Right ventricle myocardium superior (tissue), 1 donor: ENCODE data around the gene UIMC1. TPM values are rescaled to one million over a fixed set of nuclear protein-coding genes. Genes with fewer than 3 reads are reported as not detected.
A peak's percentile ranks its signal among the peaks of the same experiment; 100 is the strongest.
"Not testable (repeated sequence)": the region's sequence is repeated elsewhere in the genome, so short reads cannot be mapped to it uniquely, and the experiment has no call there.

ENCODE experiments used
- ATAC-seq: fragments of 200-7000 bp; cut with Tn5 transposase; one replicate; pipeline ENCODE4 v1.9.1; 2020; ENCODE audit warnings: mild to moderate bottlenecking; ENCODE audit not compliant: poor library complexity
- DNase-seq: peaks from one replicate; pipeline ENCODE4 v3.0.0-alpha.2; 2020
- intact Hi-C: fragments of 100-400 bp; cut with DNase I; formaldehyde crosslinking; loops from one replicate; pipeline ENCODE4 v1.11.2; 2022
- long read RNA-seq: library from polyadenylated mRNA; unstranded; transcript quantifications from one replicate; pipeline ENCODE4 v2.0.0, GENCODE V29; 2021
- total RNA-seq: library from RNA; stranded (reverse); fragmentation: NEBNext Ultra II Directional; extraction: Animal tissue kit (Norgen Biotek cat#: 25700); gene quantifications from one replicate; pipeline ENCODE4 v1.2.1, GENCODE V29; 2021
- donor health status: DM: no; HTN: yes; CAD: no; lungs with severe emphysema.

Gene UIMC1
- 32.1 TPM for total RNA-seq
- long read RNA-seq, transcript UIMC1-212 (15 exons, 2,502 nt), result major isoform, 15 of 81 reads
- long read RNA-seq, partial matches to known transcripts, result 3 of 81 reads
- long read RNA-seq, other reads (novel, unspliced or antisense), result 60 of 81 reads

DNA sequence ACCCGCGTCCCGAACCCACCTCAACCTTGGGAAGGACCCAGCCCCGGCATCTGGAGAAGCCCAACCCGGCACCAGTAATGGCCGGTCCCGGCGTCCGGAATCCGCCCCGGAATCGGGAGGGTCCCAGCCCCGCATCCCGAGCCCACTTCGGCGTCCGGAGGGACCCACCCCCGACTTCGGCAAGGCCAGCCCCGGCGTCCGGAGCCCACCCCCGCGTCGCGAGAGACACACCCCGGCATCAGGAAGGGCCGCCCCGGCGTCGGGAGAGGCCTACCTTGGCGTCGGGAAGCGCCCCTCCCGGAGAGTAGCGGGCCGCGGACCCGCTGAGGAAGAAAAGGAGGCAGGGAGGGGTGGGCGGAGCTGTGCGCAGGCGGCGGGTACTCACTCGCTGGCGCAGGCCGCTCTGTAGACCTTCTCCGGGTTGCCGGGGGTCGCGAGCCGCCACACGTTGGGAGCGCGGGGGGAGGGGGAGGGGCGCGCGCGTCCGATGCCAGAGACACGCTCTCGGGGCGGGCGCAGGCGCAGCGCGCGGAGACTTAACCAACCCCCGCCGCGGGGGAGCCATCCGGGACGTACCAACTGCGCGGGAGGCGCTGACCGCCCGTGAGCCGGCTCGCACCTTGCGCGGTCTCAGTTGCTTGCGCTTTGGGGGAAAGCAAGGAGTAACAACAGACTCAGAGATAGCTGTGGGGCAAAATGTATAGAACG, at the start of gene UIMC1:
Gene UIMC1 (minus strand): TSS at position 515 of the 708 bp plus-strand sequence. CDS start 24,164 bp downstream, outside the sequence.
- intact Hi-C loops, result no loop called here
- DNase-seq (peak; percentile 95), ATAC-seq (peak; percentile 95)

GRCh38 chr5:177049285-177049684, 42.7 kb upstream of the UIMC1 start:
- intact Hi-C loops, result no loop called here
- DNase-seq (no peak), ATAC-seq (no peak)

GRCh38 chr5:177048531-177048930, 42.0 kb upstream of the UIMC1 start:
- DNase-seq, ATAC-seq, intact Hi-C loops: not testable (repeated sequence)

GRCh38 chr5:177045631-177046030, 39.1 kb upstream of the UIMC1 start:
- ATAC-seq (no peak), DNase-seq (no peak)
- intact Hi-C loops, result no loop called here

GRCh38 chr5:177044641-177045040, 38.1 kb upstream of the UIMC1 start:
- intact Hi-C loops, result no loop called here
- ATAC-seq, result no peak
- no peak for DNase-seq

DNA sequence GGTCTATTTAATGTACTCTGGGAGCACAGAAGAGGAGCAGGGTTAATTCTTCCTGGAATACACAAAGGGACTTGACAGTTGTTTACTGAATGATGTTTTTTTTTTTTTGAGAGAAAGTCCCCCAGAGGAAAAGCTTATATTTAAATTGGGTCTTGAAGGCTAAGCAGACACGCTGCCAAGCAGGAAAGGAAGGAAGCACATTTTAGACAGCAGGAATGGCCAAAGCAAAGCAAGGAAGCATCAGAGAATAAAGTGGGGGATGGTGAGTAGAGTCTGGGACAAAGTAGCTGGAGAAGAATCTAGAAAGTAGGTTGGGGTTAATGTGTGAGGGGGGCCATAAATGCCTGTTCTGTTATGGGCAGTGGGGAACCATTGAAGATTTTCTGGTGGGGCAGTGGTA, 37.4 kb upstream of the UIMC1 start:
- no peak for DNase-seq
- intact Hi-C loops, result no loop called here
- no peak for ATAC-seq

- no peak for DNase-seq
- intact Hi-C loops, result no loop called here
- no peak for ATAC-seq
Measured at GRCh38 chr5:177043114-177043513, 36.5 kb upstream of the UIMC1 start.

GRCh38 chr5:177041936-177042335, 35.4 kb upstream of the UIMC1 start:
- ATAC-seq (no peak), DNase-seq (no peak)
- intact Hi-C loops, result no loop called here

DNA sequence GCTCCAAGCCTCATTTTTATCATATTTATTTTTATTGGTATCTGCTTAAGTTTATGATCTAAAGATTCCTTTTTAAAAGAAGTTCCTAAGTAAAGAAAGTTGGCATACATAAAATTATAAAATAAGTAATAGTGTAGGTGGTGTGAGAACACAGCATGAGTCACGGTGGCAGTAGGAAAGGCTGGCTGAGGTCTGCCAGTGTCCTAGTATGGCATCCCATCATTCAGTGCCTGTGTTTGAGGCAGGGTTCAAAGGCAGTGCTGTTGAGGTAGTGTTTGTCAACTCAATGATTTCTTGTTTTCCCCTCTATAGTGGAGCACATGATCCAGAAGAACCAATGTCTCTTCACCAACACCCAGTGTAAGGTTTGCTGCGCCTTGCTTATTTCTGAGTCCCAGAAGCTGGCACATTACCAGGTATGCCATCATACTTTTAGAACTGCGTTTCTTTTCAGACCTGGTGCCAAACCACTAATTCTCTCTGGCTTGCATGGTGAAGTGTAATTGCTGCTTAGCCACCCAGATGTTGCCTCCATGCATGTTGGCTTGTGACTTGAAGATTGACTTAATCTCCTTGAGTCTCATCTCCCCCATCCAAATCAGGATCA, 34.3 kb upstream of the UIMC1 start:
- no peak for DNase-seq
- no peak for ATAC-seq
- intact Hi-C loops, result no loop called here

DNA sequence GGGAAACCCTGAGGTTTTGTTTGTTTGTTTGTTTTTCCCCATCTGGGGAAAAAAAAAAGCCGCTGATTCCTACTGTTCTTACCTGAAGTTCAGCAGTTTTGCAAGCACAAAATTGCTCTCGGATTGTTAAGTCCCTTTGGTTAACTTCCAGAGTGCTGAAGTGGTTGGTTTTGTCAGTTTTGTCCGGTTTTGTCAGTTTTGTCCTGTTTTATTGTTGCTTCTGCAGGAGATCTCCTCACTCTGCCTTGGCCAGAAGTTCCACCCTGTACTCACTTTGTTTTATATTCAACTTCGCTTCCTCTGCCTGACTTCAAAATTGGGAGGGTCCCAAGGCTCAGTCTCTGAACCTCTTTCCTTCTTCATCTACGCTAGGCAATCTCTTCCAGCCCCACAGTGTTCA, 30.3 kb upstream of the UIMC1 start:
- intact Hi-C loops, result no loop called here
- no peak for ATAC-seq
- DNase-seq, result no peak

- ATAC-seq, result no peak
- DNase-seq, result no peak
- intact Hi-C loops, result no loop called here
Measured at GRCh38 chr5:177036443-177036842, 29.9 kb upstream of the UIMC1 start.

- intact Hi-C loops, result no loop called here
- DNase-seq, result no peak
- ATAC-seq, result no peak
Measured at GRCh38 chr5:177035976-177036375, 29.4 kb upstream of the UIMC1 start.

GRCh38 chr5:177029498-177029897, 22.9 kb upstream of the UIMC1 start:
- no peak for ATAC-seq
- intact Hi-C loops, result no loop called here
- no peak for DNase-seq

GRCh38 chr5:177027665-177028064, 21.1 kb upstream of the UIMC1 start:
- no peak for DNase-seq
- intact Hi-C loops, result no loop called here
- no peak for ATAC-seq

GRCh38 chr5:177025101-177025601, 18.6 kb upstream of the UIMC1 start:
- no peak for ATAC-seq
- no peak for DNase-seq
- intact Hi-C loops, result no loop called here

- intact Hi-C loops, result no loop called here
- ATAC-seq (no peak), DNase-seq (no peak)
Measured at GRCh38 chr5:177024559-177024958, 18.0 kb upstream of the UIMC1 start.

GRCh38 chr5:177023303-177023664, 16.7 kb upstream of the UIMC1 start:
- no peak for DNase-seq
- peak; percentile 28 for ATAC-seq
- intact Hi-C loops, result no loop called here

GRCh38 chr5:177022386-177023302, 16.1 kb upstream of the UIMC1 start, which contains the start of gene ZNF346:
TSS of gene ZNF346 (plus strand) at chr5:177022696. CDS start at chr5:177022739, 43 bp downstream.
- intact Hi-C loops, result no loop called here
- DNase-seq, result peak; percentile 93

GRCh38 chr5:177020033-177020432, 13.5 kb upstream of the UIMC1 start:
- ATAC-seq, result no peak
- DNase-seq, result no peak
- intact Hi-C loops, result no loop called here

More at GRCh38 chr5:177022386-177023302, 16.1 kb upstream of the UIMC1 start, which contains the start of gene ZNF346:
- ATAC-seq, result peak; percentile 97
